ENCODE measurements around the gene KRTAP4-2. TPM values are rescaled to one million over a fixed set of nuclear protein-coding genes. Genes with fewer than 3 reads are reported as not detected.
"Not testable (repeated sequence)": the region's sequence is repeated elsewhere in the genome, so short reads cannot be mapped to it uniquely, and the experiment has no call there.

The KRTAP4-2 gene
- total RNA-seq, 1 experiment from 2014 or later, result not detected

DNA sequence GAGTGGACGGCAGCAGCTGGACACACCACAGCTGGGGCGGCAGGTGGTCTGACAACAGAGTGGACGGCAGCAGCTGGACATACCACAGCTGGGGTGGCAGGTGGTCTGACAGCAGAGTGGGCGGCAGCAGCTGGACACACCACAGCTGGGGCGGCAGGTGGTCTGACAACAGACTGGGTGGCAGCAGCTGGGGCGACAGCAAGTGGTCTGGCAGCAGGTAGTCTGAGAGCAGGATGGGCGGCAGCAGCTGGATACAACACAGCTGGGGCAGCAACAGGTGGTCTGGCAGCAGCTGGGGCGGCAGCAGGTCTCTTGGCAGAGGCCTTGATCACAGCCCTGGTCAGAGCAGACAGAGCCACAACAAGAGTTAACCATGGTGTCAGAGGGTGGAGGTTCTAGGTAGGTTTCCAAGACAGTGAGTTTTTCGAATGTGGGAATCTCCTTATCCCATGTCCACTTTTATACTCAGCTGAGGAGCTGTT lies 6.5 kb upstream of the KRTAP4-2 start, which contains the start of gene KRTAP4-1:
KRTAP4-1 (minus strand) TSS at position 432 of the 482 bp plus-strand sequence; CDS start at position 375, 57 bp downstream.
- Histone ChIP-seq H3K36me3 (no peaks in the 10 kb centered on the region), H3K27me3 (replicated peaks) (peaks cover 13% of the 10 kb centered on the region; the same call in 1 of the 2 replicates), H3K4me3 (no peak within 1 kb of the TSS), H3K27ac (no peak within 1 kb of the TSS), H3K4me1 (replicated peaks) (no peaks in the 10 kb centered on the region), H3K9me3 (replicated peaks) (no peaks in the 10 kb centered on the region)
- DNase-seq (ENCODE audit: low read depth in 1 of 2, low spot score in 2 of 2), result no peak

DNA sequence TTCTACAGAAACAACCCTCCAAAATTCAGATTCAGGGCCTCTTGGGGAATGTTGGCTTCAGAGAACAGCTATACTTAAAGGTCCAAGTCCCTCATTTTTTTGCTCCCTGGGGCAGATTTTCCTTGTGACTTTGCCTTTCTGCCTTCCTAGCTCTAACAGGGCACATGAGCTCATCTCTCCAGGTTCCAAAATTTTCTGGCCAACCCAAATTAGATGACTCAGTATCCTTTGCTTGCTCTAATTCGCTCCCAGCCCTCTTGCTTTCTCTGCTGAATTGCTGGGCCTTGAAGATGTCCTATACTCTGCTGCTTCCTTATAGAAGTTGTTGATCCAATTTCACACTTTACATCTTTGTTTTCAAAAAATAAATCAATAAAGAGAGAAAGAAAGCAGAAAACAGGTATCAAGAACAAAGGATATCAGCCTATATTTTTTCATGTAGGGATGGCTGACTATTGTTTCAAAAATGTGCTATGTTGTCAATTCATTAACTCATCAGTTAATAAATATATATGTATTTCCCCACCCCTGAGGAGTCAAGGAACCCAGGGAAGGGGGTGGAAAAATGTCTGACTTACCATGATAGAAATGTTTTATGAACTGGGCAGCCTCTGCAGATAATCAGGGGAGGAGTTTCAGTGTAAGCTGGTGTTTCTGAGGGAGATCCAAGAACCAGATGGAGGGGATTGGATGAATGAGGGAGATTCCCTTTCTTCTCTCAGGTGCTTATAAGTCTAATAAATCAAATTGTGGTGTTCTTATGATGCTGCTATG lies 1.0 kb upstream of the KRTAP4-2 start:
- no peak overlapping the region for H3K27ac ChIP-seq
- H3K4me3 ChIP-seq, result no peak overlapping the region

DNA sequence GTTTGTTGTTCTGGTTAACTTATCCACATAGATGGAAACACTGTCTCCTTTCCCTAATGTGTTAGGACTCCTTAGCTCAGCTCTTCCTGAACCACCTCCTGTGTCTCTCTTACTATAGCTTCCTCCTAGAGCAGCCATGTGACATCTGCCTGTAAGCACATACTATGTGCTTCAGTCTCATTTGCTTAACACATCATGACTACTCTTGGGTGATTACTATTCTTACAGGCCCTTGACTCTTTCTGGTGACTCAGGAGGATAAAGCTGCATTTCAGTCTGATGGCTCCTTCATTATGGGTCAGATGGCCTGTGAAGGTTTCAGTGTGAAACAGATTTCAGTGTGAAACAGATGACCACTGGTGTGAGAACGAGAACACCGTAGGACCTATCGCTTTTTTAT lies 320 bp upstream of the KRTAP4-2 start:
- Histone ChIP-seq H3K4me1 (replicated peaks) (no peaks in the 10 kb centered on the region), H3K27ac (no peak overlapping the region), H3K27me3 (replicated peaks) (no peaks in the 10 kb centered on the region; the same call in 1 of the 2 replicates), H3K36me3 (no peaks in the 10 kb centered on the region), H3K9me3 (replicated peaks) (no peaks in the 10 kb centered on the region), H3K4me3 (no peak overlapping the region)
- DNase-seq (ENCODE audit: low read depth in 1 of 2, low spot score in 2 of 2), result no peak

More for the DNA sequence above, 1.0 kb upstream of the KRTAP4-2 start:
- Histone ChIP-seq H3K4me1 (replicated peaks) (no peaks in the 10 kb centered on the region), H3K9me3 (replicated peaks) (no peaks in the 10 kb centered on the region), H3K27me3 (replicated peaks) (no peaks in the 10 kb centered on the region; the same call in 1 of the 2 replicates), H3K36me3 (no peaks in the 10 kb centered on the region)
- DNase-seq (ENCODE audit: low read depth in 1 of 2, low spot score in 2 of 2), result no peak

DNA sequence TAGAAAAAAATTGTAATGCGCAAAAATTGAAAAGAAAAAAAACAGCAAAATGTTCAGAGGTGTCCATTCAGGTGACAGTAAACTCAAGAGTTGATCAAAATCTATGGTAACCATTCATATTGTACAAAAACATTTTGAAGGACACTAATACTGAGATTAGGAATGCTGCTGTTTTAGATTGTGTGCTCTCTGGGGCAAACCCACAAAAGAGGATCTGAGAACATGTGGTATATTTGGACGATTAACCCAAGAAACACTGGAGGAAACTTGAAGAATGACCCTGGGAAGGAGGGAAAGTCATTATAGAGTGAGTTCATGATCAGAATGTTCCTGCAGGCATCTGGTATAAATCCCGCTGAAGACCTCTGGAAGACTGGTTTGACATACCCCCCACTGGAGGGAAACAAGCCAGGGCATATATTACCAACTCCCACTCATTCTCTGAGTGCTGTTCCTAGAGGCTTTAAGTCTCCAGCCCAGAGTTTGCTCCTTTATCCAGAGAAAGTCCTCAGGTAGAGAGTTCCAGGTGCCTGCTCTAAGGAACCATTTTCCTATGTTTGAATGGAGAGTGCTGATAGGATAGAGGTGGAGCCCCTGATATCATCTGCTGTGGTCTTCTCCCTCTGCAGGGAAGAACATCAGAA lies 1.2 kb downstream of the KRTAP4-2 start:
- no peak overlapping the region for H3K4me3 ChIP-seq
- no peaks in the 10 kb centered on the region for H3K36me3 ChIP-seq
- no peak overlapping the region for H3K27ac ChIP-seq
- no peaks in the 10 kb centered on the region for H3K4me1 ChIP-seq (replicated peaks)
- H3K27me3 ChIP-seq (replicated peaks), result no peaks in the 10 kb centered on the region; the same call in 1 of the 2 replicates
- no peak for DNase-seq (ENCODE audit: low read depth in 1 of 2, low spot score in 2 of 2)
- H3K9me3 ChIP-seq (replicated peaks), result no peaks in the 10 kb centered on the region

DNA sequence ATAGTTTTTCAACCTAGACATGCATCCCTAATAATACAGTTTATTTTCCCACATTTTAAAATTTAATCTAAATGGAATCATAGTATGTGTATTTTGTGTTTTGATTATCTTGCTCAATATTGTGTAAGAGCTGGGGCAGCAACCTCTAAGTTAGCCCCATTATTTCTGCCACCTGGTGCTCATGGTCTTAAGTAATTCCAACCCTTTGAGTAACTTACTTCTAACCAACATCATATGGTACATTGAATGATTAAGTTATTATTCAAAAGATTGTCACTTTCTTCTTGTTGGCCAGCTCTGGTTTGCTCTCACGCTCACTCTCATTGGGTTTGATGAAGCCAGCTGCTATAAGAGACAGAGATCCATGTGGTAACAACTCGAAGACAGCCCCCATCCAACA lies 6.1 kb downstream of the KRTAP4-2 start:
- Histone ChIP-seq H3K36me3 (no peaks in the 10 kb centered on the region), H3K4me3 (no peak overlapping the region), H3K27me3 (replicated peaks) (no peaks in the 10 kb centered on the region; the same call in 1 of the 2 replicates), H3K9me3 (replicated peaks) (no peaks in the 10 kb centered on the region), H3K27ac (no peak overlapping the region), H3K4me1 (replicated peaks) (no peaks in the 10 kb centered on the region)
- no peak for DNase-seq (ENCODE audit: low read depth in 1 of 2, low spot score in 2 of 2)

DNA sequence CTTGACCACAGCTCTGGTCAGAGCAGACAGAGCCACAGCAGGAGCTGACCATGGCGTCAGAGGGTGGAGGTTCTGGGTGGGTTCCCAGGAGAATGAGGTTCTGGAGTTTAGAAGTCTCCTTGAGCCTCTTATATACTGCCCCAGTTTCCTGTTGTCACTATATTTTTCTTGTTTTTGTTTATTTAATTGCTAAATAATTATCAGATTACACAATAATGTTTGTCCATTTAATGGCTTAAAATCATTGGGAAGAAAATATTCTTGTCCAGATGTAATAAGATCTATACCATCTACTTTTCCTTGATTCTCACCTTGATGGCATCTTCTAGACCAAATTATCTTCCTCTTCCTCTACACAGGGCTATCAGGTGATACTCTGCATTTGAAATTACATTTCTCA lies 9.9 kb downstream of the KRTAP4-2 start, which contains the start of gene KRTAP4-3:
KRTAP4-3 (minus strand) TSS at position 101 of the 400 bp plus-strand sequence; CDS start at position 52, 49 bp downstream.
- no peaks in the 10 kb centered on the region for H3K36me3 ChIP-seq
- H3K9me3 ChIP-seq (replicated peaks), result no peaks in the 10 kb centered on the region
- no peak within 1 kb of the TSS for H3K4me3 ChIP-seq
- no peak within 1 kb of the TSS for H3K27ac ChIP-seq
- H3K27me3 ChIP-seq (replicated peaks), result no peaks in the 10 kb centered on the region; the same call in 1 of the 2 replicates
- DNase-seq (ENCODE audit: low read depth in 1 of 2, low spot score in 2 of 2), result no peak
- H3K4me1 ChIP-seq (replicated peaks), result no peaks in the 10 kb centered on the region

DNA sequence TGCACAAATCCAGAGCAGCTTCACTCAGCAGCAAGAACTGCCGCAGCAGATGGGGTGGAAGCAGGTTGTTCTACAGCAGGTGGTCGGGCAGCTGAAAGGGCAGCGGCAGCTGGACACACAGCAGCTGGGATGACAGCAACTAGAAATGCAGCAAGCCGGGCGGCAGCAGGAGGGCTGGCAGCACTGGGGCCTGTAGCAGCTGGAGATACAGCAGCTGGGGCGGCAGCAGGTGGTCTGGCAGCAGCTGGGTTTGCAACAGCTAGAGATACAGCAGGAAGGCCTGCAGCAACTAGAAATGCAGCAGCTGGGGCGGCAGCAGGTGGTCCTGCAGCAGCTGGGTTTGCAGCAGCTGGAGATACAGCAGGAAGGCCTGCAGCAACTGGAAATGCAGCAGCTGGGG lies 10.5 kb downstream of the KRTAP4-2 start:
- H3K36me3 ChIP-seq, result no peaks in the 10 kb centered on the region
- no peaks in the 10 kb centered on the region for H3K4me1 ChIP-seq (replicated peaks)
- no peak overlapping the region for H3K27ac ChIP-seq
- H3K27me3 ChIP-seq (replicated peaks), result no peaks in the 10 kb centered on the region; the same call in 1 of the 2 replicates
- DNase-seq (ENCODE audit: low read depth in 1 of 2, low spot score in 2 of 2), result no peak
- no peak overlapping the region for H3K4me3 ChIP-seq
- no peaks in the 10 kb centered on the region for H3K9me3 ChIP-seq (replicated peaks)

DNA sequence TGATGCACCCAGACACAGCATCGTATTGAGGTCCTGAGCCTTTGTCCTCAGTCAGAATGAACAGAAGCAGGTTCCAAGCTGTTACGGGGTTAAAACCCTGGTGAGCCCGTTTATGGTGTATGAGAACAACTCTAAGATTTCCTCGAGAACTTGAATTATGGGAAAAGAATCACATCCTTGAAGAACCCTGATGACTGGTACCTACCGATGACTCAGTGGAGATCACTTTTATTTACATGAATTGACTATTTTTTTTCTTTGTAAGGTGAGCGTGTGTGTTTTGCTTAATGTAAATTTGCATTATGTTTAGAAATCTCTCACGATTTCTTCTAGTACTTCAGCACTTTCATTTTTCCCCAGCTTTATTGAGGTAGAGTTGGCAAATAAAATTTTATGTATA lies 14.2 kb downstream of the KRTAP4-2 start:
- H3K27ac ChIP-seq, result no peak overlapping the region
- H3K27me3 ChIP-seq (replicated peaks), result no peaks in the 10 kb centered on the region; the same call in 1 of the 2 replicates
- DNase-seq (ENCODE audit: low read depth in 1 of 2, low spot score in 2 of 2), result no peak
- no peak overlapping the region for H3K4me3 ChIP-seq
- H3K36me3 ChIP-seq, result no peaks in the 10 kb centered on the region
- no peaks in the 10 kb centered on the region for H3K9me3 ChIP-seq (replicated peaks)
- H3K4me1 ChIP-seq (replicated peaks), result no peaks in the 10 kb centered on the region

DNA sequence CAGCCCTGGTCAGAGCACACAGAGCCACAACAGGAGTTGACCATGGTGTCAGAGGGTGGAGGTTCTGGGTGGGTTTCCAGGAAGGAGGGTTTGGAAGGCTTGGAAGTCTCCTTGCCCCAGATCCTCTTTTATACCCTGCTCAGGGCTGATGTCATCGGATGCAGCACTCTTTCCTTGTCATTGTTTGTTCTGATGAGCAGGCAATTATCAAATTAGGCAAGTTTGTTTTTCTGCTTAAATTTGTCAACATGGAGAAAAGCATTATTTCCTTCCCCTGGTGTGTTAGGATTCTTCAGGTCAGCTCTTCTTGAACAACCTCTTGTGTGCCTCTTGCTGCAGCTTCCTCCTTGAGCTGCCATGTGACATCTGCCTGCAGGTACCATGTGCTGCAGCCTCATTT lies 17.4 kb downstream of the KRTAP4-2 start, which contains the start of gene KRTAP4-4:
KRTAP4-4 (minus strand) TSS at position 101 of the 400 bp plus-strand sequence; CDS start at position 44, 57 bp downstream.
- no peaks in the 10 kb centered on the region for H3K4me1 ChIP-seq (replicated peaks)
- H3K4me3 ChIP-seq, result no peak within 1 kb of the TSS
- no peak for DNase-seq (ENCODE audit: low read depth in 1 of 2, low spot score in 2 of 2)
- no peaks in the 10 kb centered on the region for H3K27me3 ChIP-seq (replicated peaks)
- no peaks in the 10 kb centered on the region for H3K36me3 ChIP-seq
- H3K9me3 ChIP-seq (replicated peaks), result no peaks in the 10 kb centered on the region
- H3K27ac ChIP-seq, result no peak within 1 kb of the TSS

DNA sequence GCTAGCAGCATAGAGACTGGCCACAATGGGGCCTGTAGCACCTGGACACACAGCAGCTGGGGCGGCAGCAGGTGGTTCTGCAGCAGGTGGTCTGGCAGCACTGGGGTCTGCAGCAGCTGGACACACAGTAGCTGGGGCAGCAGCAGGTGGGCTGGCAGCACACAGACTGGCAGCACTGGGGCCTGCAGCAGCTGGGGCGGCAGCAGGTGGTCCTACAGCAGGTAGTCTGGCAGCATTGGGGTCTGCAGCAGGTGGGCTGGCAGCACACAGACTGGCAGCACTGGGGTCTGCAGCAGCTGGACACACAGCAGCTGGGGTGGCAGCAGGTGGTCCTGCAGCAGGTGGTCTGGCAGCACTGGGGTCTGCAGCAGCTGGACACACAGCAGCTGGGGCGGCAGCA lies 17.8 kb downstream of the KRTAP4-2 start:
- not testable (repeated sequence) for DNase-seq (ENCODE audit: low read depth in 1 of 2, low spot score in 2 of 2); H3K9me3 ChIP-seq (replicated peaks); H3K4me1 ChIP-seq (replicated peaks); H3K27me3 ChIP-seq (replicated peaks); H3K4me3 ChIP-seq; H3K27ac ChIP-seq; H3K36me3 ChIP-seq

DNA sequence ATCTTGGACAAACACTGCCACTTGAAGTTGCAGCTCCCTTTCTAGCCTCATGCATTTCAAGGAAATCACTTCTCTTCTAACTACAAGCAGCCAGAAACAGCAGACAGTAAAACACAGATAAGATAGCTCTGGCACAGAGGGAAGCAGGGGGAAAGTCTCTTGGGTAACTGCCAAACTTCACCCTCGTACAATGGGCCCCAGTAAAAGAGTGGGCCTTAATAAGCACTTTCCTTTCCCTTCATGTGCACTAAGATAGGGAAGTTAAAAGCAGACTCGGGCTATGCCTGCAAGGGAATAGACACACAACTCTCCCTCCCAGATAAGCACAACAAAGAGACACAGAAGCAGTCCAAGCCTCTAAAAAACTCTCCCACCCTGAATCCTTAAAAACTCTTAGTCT lies 24.2 kb downstream of the KRTAP4-2 start:
- DNase-seq (ENCODE audit: low read depth in 1 of 2, low spot score in 2 of 2), result no peak
- Histone ChIP-seq H3K27me3 (replicated peaks) (no peaks in the 10 kb centered on the region; the same call in 1 of the 2 replicates), H3K9me3 (replicated peaks) (no peaks in the 10 kb centered on the region), H3K4me3 (no peak overlapping the region), H3K36me3 (no peaks in the 10 kb centered on the region), H3K27ac (no peak overlapping the region), H3K4me1 (replicated peaks) (no peaks in the 10 kb centered on the region)

DNA sequence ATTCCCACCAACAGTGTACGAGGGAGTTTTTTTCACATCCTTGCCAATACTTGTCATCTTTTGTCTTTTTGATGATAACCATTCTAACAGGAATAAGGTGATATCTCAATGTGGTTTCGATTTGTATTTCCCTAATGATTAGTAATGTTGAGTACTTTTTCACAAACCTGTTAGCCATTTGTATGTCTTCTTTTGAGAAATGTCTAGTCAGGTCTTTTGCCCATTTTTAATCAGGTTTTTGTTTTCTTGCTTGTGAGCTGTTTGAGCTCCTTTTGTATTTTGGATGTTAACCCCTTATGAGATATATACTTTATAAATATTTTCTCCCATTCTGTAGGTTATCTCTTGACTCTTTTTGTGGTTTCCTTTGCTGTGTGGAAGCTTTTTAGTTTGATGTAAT lies 26.5 kb downstream of the KRTAP4-2 start:
- H3K9me3 ChIP-seq (replicated peaks), result no peaks in the 10 kb centered on the region
- no peak overlapping the region for H3K4me3 ChIP-seq
- H3K4me1 ChIP-seq (replicated peaks), result no peaks in the 10 kb centered on the region

DNA sequence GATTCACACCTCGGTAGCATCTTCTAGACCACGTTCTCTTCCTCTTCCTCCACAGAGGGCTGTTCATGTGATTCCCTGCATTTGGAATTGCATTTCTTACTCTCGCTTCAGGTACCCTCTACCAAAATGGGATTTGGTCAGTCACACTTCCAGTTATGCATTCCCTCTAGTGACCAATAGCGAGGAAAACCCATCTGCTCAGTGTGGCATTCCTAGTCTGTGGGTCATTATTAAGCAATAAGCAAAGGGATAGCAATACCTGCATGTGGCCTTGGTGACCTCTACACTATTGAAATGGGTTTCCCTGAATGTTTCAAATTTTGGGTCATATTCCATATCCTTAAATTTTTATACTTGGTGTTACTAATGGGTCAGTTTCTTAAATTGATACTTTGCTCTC lies 28.0 kb downstream of the KRTAP4-2 start:
- Histone ChIP-seq H3K4me3 (no peak overlapping the region), H3K27ac (no peak overlapping the region), H3K9me3 (replicated peaks) (no peaks in the 10 kb centered on the region), H3K27me3 (replicated peaks) (no peaks in the 10 kb centered on the region; the same call in 1 of the 2 replicates), H3K36me3 (no peaks in the 10 kb centered on the region), H3K4me1 (replicated peaks) (no peaks in the 10 kb centered on the region)
- no peak for DNase-seq (ENCODE audit: low read depth in 1 of 2, low spot score in 2 of 2)

More for the DNA sequence above, 26.5 kb downstream of the KRTAP4-2 start:
- Histone ChIP-seq H3K27ac (no peak overlapping the region), H3K36me3 (no peaks in the 10 kb centered on the region), H3K27me3 (replicated peaks) (no peaks in the 10 kb centered on the region; the same call in 1 of the 2 replicates)
- no peak for DNase-seq (ENCODE audit: low read depth in 1 of 2, low spot score in 2 of 2)

DNA sequence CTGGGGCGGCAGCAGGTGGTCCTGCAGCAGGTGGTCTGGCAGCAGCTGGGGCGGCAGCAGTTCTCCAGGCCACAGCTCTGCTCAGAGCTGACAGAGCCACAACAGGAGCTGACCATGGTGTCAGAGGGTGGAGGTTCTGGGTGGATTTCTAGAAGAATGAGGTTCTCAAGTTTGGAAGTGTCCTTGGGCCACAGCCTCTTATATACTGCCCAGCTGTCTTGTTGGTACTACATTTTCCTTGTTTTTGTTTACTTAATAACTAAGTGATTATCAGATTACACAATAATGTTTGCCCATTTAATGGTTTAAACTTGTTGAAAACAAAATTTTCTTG lies 28.4 kb downstream of the KRTAP4-2 start, which contains the start of gene KRTAP4-5:
KRTAP4-5 (minus strand) TSS at position 174 of the 334 bp plus-strand sequence; CDS start at position 116, 58 bp downstream.
- H3K9me3 ChIP-seq (replicated peaks), result no peaks in the 10 kb centered on the region
- no peaks in the 10 kb centered on the region for H3K36me3 ChIP-seq
- no peak within 1 kb of the TSS for H3K4me3 ChIP-seq
- H3K27me3 ChIP-seq (replicated peaks), result no peaks in the 10 kb centered on the region; the same call in 1 of the 2 replicates
- no peaks in the 10 kb centered on the region for H3K4me1 ChIP-seq (replicated peaks)
- DNase-seq (ENCODE audit: low read depth in 1 of 2, low spot score in 2 of 2), result no peak
- H3K27ac ChIP-seq, result no peak within 1 kb of the TSS

Data from SJSA1 (cell line).